Left colon (tissue), 2 donors: Measurements from ENCODE around the gene PLA2G4F. TPM values are rescaled to one million over a fixed set of nuclear protein-coding genes. Genes with fewer than 3 reads are reported as not detected.
"Not testable (repeated sequence)": the region's sequence is repeated elsewhere in the genome, so short reads cannot be mapped to it uniquely, and the experiment has no call there.

Experiments used
- ATAC-seq: fragments of 200-7000 bp; cut with Tn5 transposase; one replicate; pipeline ENCODE4 v1.9.1; 2020; ENCODE audit warnings: mild to moderate bottlenecking, moderate library complexity
- DNase-seq, 2 donors: peaks; one replicate each; pipeline ENCODE4 v3.0.0-alpha.2; 2020
- intact Hi-C, 2 donors: fragments of 100-400 bp; cut with DNase I in 1 of 2; cut with micrococcal nuclease in 1 of 2; formaldehyde crosslinking; loops; one replicate each; pipeline versions ENCODE4 v1.11.2 to v1.14.0; 2022; cut with DNase I, micrococcal nuclease
- total RNA-seq, 2 donors: library from RNA; stranded (reverse); fragmentation: NEBNext Ultra II Directional; extraction: Animal tissue kit (Norgen Biotek cat#: 25700); gene quantifications; one replicate each; pipeline ENCODE4 v1.2.1, GENCODE V29; 2021
- donor health status: DM: no; HTN: no; CAD: no.
- donor health status: DM: yes; HTN: yes; CAD: no.

The PLA2G4F gene
- total RNA-seq, 2 donors from 2014 or later, result 44.1 to 73.5 TPM

DNA sequence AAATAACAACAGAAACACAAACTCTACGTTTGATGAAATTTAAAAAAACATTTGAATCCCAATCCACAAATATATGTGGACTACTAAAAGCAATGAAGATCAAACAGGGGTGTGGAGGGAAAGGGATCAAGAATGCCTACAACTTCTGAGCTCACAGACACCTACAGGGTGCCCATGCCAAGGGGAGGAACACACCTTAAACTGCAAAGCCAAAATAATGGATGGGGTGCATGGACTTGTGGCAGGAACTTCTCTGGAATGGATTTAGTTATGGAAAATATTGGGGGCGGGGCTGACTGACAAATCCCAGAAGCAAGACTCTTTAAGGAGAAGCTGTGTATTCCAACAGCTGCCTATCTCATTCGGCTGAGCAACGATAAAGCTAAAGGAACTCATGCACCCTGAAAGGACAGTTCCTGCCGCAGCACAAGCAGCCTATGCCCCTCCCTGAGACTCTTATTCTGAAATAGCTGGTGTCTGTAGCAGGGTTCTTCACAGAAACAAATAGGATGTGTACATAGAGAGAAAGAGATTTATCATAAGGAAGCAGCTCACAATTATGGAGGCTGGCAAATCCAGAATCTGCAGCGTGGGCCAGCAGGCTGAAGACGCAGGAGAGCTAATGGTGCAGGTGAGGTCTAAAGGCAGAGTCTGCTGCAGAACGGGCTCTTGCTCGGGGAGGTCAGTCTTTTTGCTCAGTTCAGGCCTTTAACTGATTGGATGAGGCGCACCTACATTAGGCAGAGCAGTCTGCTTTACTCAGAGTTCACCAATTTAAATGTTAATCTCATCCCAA is 37.6 kb downstream of the PLA2G4F start:
- ATAC-seq, result peak; percentile 88
- intact Hi-C loops, result no loop called here
- DNase-seq, result peak; percentile 41 to 76

DNA sequence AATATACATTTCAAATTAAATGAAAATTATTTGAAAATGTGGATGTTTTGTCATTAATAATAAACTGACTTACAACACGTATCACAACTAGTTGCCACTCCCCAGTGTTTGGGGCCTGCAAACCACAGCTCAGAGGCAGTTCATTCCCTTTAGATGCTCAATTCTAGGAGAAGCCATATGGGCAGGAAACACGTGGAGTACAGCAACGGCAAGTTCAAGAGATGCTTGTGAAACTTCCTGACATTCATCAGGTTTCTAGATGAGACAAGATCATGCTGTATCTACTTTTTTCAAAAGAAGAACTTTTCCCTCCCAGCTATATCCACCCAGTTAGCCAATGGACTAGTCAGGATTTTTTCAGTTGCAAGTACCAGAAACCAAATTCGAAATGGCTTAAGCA is 44.5 kb downstream of the PLA2G4F start:
- intact Hi-C loops, result no loop called here
- no peak for ATAC-seq
- DNase-seq, result no peak

DNA sequence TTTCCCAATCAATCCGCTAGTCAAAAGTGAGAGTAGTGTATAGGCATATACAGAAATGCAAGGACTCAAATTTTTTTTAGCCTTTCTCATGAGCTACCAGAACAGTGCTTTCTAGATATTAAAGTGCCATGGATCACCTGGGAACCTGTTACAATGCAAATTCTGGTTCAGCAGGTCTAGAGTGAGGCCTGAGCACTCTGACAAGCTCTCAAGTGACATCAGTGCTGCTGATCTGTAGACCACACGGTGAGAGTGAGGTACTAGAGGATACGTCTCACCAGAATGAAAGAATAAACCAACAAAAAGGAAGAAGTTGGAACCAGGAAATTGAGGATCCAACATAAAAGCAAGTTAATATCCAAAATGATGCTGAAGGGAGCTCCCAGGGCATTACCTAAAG is 46.1 kb downstream of the PLA2G4F start:
- intact Hi-C loops, result no loop called here
- DNase-seq (no peak), ATAC-seq (no peak)

DNA sequence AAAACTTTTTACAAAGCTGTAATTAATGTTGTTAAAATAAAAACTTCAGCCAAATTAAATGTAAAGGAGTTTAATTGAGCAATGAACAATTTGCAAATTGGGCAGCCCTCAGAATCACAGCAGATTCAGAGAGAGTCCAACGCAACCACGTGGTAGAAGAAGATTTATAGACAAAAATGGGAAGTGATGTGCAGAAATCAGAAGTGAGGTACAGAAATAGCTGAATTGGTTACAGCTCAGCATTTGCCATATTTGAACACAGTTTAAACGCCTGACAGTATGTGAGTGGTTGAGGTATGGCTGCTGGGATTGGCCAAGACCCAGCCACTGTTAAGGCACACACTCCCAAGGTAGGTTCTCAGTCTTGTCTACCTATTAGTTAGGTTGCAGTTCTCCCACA is 47.6 kb downstream of the PLA2G4F start:
- no peak for ATAC-seq
- DNase-seq, result no peak
- intact Hi-C loops, result no loop called here

DNA sequence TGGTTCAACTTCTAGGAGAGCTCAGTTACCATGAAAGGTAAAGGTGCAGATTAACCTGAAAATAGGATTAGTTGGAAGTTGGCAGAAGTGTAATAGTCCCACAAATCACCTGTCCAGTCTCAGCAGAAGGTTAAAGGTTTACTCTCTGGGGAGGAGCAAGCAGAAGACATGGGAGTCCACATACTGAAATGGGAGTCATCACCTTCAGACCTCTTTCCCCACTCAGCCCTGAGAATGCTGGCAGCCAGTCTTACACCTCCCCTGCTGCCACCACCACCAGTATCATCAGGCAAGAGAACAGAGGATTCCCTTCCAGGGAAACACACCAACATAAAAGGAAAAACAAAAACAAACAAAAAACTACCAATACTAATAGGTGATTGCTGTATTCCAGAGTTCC is 48.2 kb downstream of the PLA2G4F start:
- DNase-seq (peak in 1 of 2 donors; percentile 21), ATAC-seq (peak; percentile 26)
- intact Hi-C loops, result no loop called here

DNA sequence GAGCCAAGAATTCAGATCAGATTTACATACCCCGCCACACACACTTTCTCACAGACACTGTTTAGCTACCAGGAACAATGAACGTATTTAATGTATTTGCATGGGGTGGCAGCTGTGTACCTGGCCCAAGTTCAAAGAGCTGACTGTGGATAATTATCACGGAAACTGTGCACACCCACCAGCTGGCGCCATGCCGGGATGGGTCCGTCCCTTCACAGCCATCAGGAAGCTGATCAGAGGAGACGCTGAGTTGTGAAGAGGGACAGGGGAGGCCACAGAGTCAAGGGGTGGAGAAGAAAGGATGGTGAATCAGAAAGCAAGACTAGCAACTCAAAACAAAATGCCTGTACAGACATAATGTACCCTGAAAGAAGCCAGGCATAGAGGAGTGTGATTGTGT is 49.0 kb downstream of the PLA2G4F start:
- peak; percentile 93 for ATAC-seq
- intact Hi-C loops, result no loop called here
- peak; percentile 93 to 94 for DNase-seq

DNA sequence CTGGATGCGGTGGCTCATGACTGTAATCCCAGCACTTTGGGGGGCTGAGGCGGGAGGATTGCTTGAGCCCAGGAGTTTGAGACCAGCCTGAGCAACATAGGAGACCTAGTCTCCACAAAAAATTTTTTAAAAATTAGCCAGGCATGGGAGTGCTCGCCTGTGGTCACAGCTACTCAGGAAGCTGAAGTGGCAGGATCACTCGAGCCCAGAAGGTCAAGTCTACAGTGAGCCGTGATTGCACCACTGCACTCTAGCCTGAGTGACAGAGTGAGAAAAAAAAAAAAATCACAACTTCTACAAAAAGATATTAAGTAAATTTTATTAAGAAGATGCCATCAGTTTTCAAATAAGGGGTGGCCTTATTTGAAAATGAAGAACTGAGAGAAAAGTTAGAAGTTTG is 50.1 kb downstream of the PLA2G4F start:
- DNase-seq, result peak in 1 of 2 donors; percentile 23
- intact Hi-C loops, result no loop called here
- ATAC-seq, result peak; percentile 30

DNA sequence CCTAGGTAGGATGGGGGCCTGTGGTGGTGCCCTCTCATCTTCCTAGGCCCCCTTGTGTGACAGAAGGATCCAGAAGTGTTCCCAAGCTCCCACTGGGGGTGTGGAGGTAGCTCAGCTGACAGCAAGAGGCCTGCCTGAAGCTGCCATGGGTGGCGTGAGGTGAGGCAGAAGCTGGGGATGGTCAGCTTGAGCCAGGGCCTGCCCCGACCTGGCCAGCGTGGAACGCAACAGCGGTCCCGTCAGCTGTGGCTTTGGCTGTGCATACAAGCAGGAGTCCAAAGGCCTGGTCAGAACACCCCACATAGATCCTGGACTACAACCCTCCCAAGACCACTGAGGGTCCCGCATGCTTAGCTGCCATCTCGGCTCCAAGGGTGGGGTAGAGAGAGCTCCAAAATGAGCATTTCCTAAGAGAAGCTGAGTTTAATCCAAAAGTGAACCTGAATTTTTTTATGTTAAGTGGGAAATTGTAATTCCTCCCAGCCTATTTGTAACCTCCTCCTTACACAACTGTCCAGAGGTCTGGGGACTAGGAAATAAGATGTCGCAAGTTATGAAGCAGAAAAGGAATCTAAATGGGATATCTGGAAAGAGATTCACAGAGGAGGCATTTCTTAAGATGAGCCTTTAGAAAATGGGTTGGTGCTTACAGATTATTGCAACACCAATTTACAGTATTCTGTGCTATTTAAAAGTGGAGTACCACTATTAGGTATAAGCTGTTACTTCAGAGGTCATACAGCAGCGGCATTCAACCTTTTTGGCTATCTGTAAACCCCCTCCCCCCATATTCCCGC is 52.1 kb downstream of the PLA2G4F start:
- ATAC-seq (no peak), DNase-seq (peak in 1 of 2 donors; percentile 15)
- intact Hi-C loops, result no loop called here

DNA sequence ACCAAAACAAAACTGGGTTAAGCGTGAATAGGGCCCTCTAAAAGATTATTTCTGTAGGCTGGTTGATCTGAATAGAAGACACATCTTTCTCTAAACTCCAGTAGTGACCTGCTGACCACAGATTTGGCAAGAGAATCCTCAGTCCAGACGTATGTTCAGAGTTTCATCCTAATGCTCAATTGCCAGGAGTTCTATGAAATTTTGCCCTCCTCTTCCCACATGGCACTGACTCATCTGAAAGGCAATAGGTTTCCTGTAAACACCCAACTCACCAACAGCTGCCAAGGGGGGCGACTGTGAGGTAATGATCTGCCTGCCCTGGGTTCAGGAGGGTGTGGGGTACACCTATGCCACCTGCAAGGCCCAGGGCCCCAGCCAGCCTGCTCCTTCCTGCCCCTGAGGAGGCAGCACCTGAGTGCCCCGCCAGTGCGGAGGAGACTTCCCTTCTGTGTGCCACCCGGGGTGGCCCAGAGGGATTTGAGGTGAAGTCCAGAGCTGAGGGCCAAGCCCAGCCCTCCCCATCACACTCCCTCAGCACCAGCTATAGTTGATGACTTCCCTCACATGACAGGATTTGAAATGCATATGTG is 53.7 kb downstream of the PLA2G4F start:
- DNase-seq (peak in 1 of 2 donors; percentile 22), ATAC-seq (no peak)
- intact Hi-C loops, result no loop called here

DNA sequence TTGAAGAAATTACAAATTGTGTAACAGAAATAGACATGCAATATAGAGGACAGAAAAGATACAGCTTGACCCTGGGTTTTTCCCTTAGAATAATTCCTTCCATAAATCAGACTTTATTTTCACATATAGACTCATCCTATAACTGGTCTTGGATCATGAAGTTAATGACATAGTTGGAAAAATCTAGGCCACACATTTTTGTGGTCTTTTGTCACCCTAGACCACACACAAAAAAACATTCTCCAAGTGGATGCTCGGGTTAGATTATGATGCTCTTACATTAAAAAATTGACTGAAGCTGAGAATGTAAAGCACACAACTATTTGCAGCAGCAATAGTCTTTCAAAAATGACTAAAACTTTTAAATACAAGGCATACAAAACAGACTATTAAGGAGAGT is 54.6 kb downstream of the PLA2G4F start:
- no peak for ATAC-seq
- DNase-seq, result no peak
- intact Hi-C loops, result no loop called here

DNA sequence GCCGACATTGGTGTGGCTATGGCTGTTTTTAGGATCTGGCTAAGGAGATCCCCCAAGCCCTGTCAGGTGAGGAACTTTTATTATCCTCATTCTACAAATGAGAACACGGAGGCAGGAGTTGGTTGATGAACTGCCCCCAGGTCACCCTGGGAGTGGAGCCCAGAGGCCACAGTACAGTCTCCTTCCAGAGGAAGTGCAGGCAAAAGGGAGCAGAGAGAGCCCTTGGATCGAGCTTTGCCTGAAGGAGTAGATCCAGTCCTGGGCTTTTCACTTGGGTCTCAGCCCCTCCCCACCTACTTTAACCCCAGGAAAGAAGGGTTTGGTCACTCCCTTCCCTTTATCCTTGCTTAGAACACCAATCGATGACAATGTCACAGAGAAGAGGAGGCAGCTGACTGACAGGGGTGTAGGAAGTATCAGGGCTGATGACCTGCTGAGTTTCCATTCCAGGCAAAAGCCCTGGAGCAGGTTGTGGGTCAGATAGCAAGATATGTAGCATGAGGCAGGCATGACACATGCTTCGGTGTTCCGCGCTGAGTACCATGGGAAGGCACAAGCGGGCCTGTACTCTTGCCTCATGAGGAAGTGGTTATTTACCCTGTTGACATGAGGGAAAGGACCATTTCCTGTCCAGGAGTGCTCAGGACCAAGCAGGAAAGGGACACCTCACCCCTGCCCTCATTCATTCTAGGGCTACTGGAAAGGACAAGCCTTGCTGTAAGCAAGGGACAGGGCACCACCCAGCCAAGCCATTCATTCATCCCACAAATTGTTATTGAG is 56.2 kb downstream of the PLA2G4F start:
- ATAC-seq (peak; percentile 79), DNase-seq (peak in 1 of 2 donors; percentile 44)
- intact Hi-C loops, result no loop called here

DNA sequence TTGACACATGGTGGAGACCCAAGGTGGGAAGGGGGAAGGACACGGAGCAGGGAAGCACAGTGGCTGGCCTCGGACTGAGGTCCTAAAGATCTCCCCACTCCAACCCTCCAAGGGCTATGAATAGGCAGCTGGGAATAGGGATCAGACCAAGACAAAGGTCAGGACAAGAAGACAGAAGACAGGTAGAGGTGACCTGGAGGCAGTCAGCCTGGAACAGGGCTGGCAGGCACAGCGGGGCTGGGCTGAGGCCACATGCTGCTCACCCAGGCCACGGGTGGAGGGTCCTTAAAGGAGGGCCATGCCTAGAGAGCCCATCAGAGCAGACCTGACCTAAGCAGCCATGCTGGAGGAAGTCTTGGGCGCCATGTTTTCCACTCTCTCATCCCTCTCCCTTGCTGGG is 59.4 kb downstream of the PLA2G4F start:
- ATAC-seq (no peak), DNase-seq (no peak)
- intact Hi-C loops, result no loop called here

DNA sequence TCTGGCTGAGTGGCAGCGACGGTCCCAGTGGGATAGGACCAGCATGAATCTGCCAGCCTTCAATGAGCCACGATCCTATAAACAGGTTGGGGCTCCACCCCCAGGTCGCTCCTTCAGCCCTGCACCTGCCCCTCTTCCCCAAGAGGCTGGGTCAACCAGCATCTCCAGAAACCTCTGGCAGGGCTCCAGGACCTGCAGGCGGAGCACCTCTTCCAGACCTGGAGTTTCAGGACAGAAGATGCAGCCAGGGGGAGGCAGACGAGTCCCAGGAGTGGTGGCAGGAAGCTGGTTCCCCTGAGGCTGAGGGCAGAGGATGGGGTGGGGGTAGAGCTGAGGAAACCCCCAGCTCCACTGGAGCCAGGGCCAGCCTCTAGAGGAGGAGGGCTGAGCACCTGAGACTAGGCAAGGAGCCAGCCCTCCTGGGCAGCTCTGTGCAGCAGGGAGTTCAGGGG is 61.9 kb downstream of the PLA2G4F start, which contains the start of gene PLA2G4D:
TSS of gene PLA2G4D (minus strand) at position 51 of the 452 bp plus-strand sequence. CDS start 103 bp downstream, outside the sequence.
- ATAC-seq (peak; percentile 21), DNase-seq (no peak)
- intact Hi-C loops, result no loop called here

DNA sequence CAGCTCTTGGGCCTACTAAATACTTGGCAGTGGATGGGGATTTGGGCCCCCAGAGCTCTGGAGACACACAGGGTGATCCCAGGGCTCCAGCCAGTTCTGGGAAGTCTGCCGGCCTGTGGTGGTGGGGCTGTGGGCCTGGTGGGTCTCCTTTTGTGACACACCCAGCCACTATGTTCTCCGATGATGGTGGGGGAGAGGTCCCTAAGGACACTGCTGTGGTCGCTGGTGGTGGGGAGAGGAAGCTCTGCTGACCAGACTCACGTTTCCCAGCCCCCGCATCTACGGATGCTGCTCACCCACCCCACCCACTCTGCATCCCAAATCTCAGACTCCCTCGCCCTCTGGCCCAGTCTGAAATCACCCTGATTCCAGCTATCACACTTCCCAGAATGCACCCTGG is 62.5 kb downstream of the PLA2G4F start:
- ATAC-seq (no peak), DNase-seq (no peak)
- intact Hi-C loops, result no loop called here

DNA sequence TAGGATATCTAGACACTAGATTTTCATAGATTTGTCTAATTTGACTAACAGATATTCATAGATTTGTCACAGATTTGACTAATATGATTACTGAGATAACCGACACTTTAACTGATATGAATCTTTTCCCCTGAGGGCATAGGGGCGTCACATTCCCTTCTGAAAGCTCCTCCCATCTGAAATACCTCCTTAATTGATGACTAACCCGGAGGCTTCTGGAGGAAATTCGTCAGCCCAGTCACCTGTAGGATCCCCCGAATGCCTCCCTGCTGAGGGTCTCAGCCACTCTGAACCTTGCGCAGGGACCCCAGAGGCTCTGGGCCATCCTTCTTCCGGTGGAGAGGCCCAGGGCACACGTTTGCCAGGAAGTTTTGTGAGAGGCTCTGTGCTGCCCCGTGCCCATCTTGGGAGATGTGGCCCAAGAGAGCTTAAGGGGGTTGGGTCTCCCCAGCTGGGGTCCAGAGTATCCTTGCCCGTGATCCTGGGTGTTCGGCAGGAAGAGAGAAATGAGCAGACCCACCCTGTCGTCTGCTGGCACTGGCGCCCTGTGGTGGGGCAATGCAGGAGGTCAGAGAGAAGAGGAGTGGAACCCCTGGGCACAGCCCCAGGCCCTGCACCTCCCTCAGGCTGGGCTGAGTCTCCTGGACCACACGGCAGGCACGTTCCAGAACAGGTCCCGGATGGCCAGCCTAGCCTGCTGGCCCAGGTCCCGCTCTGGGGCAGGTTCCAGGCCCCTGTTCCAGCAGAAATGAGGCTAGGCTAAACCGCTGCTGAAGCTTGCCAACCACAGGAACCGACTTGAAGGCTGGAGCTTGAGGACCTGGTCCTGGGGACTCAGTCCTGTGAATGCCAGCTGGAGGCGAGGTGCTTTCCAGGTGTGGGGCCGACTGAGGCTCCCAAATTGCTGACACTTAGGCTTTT is 63.8 kb downstream of the PLA2G4F start:
- ATAC-seq (no peak), DNase-seq (no peak)

DNA sequence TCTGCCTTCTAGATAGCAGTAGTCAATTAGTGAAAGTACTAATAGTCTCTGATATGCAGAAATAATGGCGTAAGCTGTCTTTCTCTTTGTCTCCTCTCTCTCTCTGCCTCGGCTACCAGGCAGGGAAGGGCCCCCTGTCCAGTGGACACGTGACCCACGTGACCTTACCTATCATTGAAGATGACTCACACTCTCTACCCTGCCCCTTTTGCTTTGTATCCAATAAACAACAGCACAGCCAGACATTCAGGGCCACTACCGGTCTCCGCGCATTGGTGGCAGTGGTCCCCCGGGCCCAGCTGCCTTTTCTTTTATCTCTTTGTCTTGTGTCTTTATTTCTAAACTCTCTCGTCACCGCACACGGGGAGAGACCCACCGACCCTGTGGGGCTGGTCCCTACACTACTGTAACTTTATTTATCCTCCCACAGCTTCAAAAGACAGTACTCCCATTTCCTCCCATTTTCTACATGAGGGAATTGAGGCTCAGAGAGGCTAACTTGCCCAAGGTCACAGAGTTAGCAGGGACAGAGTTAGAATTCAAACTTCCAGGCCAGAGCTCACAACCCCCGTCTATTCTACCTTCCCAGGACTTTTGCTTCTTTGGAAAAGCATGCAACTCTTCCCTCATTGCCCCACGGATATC is 64.6 kb downstream of the PLA2G4F start:
- intact Hi-C loops, DNase-seq, ATAC-seq: not testable (repeated sequence)

More for the DNA sequence above, 63.8 kb downstream of the PLA2G4F start:
- intact Hi-C loops, result no loop called here

DNA sequence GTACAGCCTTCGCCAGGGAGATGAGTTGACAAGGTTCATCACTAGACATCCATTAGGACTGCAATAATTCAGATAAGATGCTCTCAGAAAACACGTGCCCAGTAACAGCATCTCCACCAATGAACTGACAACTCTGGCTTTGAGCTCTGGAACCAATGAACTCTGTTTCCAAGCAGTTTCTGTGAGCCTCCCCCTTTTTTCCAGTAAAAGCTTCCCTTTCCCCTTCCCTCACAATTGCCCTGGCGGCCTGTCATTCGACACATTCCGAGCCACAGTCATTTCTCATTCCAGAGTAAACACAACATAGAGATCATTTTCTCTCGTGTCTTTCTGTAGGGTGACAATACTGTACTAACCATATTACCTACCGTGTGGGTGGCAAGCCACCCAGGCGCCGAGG is 65.7 kb downstream of the PLA2G4F start:
- DNase-seq (no peak), ATAC-seq (no peak)
- intact Hi-C loops, result no loop called here
